ENCODE results near the gene RGL1.

- TF ChIP-seq EZH2phosphoT487 (IDR thresholded peaks at IDR 0.05; ENCODE audit: borderline replicate concordance, low read length) (no peak), CTCF (IDR thresholded peaks at IDR 0.05; ENCODE audit: low read depth, low read length, poor library complexity, severe bottlenecking) (no peak)
These were observed 58.0 kb downstream of the RGL1 start for GRCh38 chr1:183862967-183863366.

Data from DOHH2 (cell line).